Endothelial cell (in vitro differentiated cells): ENCODE measurements around the gene C6orf89. TPM values are rescaled to one million over a fixed set of nuclear protein-coding genes. Genes with fewer than 3 reads are reported as not detected.

Source experiments
- DNase-seq: peaks from one replicate; pipeline ENCODE4 v3.0.0; 2021; ENCODE audit warnings: low spot score
- H3K27ac Mint-ChIP-seq: one replicate; pipeline ENCODE4 v1.8.0; 2021; ENCODE audit warnings: mixed read lengths, inconsistent platforms; ENCODE audit not compliant: unreplicated experiment
- H3K27me3 Mint-ChIP-seq: one replicate; pipeline ENCODE4 v1.8.0; 2021; ENCODE audit warnings: mild to moderate bottlenecking, moderate library complexity, mixed read lengths, inconsistent platforms; ENCODE audit not compliant: unreplicated experiment
- H3K36me3 Mint-ChIP-seq: one replicate; pipeline ENCODE4 v1.8.0; 2021; ENCODE audit warnings: mild to moderate bottlenecking, low read depth, mixed read lengths, inconsistent platforms; ENCODE audit not compliant: unreplicated experiment
- H3K4me1 Mint-ChIP-seq: one replicate; pipeline ENCODE4 v1.8.0; 2021; ENCODE audit warnings: mild to moderate bottlenecking, mixed read lengths, inconsistent platforms; ENCODE audit not compliant: unreplicated experiment
- H3K4me3 Mint-ChIP-seq: one replicate; pipeline ENCODE4 v1.8.0; 2021; ENCODE audit warnings: mild to moderate bottlenecking, mixed read lengths, inconsistent platforms; ENCODE audit not compliant: unreplicated experiment
- H3K9me3 Mint-ChIP-seq: one replicate; pipeline ENCODE4 v1.8.0; 2021; ENCODE audit warnings: mixed read lengths, inconsistent platforms; ENCODE audit not compliant: unreplicated experiment
- total RNA-seq: library from RNA; stranded (reverse); fragmentation: NEBNext Ultra II Directional; extraction: Animal tissue kit (Norgen Biotek cat#: 25700); gene quantifications from one replicate; pipeline ENCODE4 v1.2.1, GENCODE V29; 2021; ENCODE audit not compliant: unreplicated experiment
- TF ChIP-seq, protein P1 (sequence below): fragments of 200-600 bp; sonication (generic); IDR thresholded peaks from one replicate; pipeline ENCODE4 v1.5.0; 2021; ENCODE audit warnings: antibody characterized with exemption; ENCODE audit not compliant: unreplicated experiment

C6orf89 gene
- total RNA-seq, 1 donor from 2014 or later, result 43.2 TPM

GRCh38 chr6:36973647-36974046, 87.9 kb downstream of the C6orf89 start:
- DNase-seq, result no peak
- Mint-ChIP-seq H3K27ac (no peak overlapping the region), H3K4me3 (no peak overlapping the region), H3K27me3 (no peaks in the 10 kb centered on the region), H3K36me3 (peaks cover 65% of the 10 kb centered on the region), H3K9me3 (no peaks in the 10 kb centered on the region), H3K4me1 (no peaks in the 10 kb centered on the region)
- TF ChIP-seq, protein P1, sequence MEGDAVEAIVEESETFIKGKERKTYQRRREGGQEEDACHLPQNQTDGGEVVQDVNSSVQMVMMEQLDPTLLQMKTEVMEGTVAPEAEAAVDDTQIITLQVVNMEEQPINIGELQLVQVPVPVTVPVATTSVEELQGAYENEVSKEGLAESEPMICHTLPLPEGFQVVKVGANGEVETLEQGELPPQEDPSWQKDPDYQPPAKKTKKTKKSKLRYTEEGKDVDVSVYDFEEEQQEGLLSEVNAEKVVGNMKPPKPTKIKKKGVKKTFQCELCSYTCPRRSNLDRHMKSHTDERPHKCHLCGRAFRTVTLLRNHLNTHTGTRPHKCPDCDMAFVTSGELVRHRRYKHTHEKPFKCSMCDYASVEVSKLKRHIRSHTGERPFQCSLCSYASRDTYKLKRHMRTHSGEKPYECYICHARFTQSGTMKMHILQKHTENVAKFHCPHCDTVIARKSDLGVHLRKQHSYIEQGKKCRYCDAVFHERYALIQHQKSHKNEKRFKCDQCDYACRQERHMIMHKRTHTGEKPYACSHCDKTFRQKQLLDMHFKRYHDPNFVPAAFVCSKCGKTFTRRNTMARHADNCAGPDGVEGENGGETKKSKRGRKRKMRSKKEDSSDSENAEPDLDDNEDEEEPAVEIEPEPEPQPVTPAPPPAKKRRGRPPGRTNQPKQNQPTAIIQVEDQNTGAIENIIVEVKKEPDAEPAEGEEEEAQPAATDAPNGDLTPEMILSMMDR, result no peak

GRCh38 chr6:36975231-36976006, 89.7 kb downstream of the C6orf89 start:
- Mint-ChIP-seq H3K4me3 (no peak overlapping the region), H3K36me3 (peaks cover 70% of the 10 kb centered on the region), H3K27me3 (no peaks in the 10 kb centered on the region), H3K9me3 (no peaks in the 10 kb centered on the region), H3K4me1 (peaks cover 2% of the 10 kb centered on the region), H3K27ac (no peak overlapping the region)
- no peak for DNase-seq
- TF ChIP-seq, protein P1, result no peak

DNA sequence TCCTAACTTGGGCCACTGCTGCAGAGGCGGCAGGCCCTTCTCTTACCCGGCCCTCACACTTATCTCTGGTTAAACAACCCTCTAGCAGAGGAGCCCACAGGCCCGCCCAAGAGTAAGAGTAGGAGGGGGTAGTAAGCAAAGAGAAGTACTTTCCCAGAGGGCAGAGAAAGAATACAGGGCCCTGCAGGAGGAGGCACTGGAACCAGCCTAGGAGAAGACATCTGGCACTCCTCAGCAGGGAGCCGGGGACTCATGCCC, 90.2 kb downstream of the C6orf89 start:
- Mint-ChIP-seq H3K36me3 (peaks cover 72% of the 10 kb centered on the region), H3K4me3 (no peak overlapping the region), H3K27ac (no peak overlapping the region), H3K27me3 (no peaks in the 10 kb centered on the region), H3K4me1 (peaks cover 5% of the 10 kb centered on the region), H3K9me3 (no peaks in the 10 kb centered on the region)
- TF ChIP-seq, protein P1, result no peak
- DNase-seq, result no peak

DNA sequence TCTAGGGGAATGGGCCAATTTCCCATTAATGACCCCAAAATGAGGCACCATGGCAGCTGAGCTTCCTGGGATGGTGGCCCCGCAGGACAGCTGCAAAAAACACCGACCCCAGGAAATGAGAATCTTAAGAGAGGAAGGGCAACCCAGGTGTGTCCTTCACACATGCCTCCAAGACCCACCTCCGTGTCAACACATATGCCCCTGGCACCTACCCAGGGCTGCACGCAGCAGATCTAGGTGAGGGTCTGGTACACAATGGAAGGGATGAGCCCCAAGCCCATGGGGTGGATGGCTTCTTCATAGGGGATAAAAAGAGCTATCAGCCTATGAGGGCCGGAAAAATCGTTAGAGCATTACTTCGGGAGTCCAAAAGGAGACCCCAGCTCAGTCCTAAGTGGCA, 90.8 kb downstream of the C6orf89 start:
- TF ChIP-seq, protein P1, result no peak
- no peaks in the 10 kb centered on the region for H3K27me3 Mint-ChIP-seq
- H3K4me1 Mint-ChIP-seq, result peaks cover 8% of the 10 kb centered on the region
- peak overlapping the region; percentile 42 for H3K4me3 Mint-ChIP-seq
- no peaks in the 10 kb centered on the region for H3K9me3 Mint-ChIP-seq
- H3K36me3 Mint-ChIP-seq, result peaks cover 71% of the 10 kb centered on the region
- no peak for DNase-seq
- H3K27ac Mint-ChIP-seq, result no peak overlapping the region

- no peak for DNase-seq
- TF ChIP-seq, protein P1, result no peak
- peaks cover 4% of the 10 kb centered on the region for H3K27me3 Mint-ChIP-seq
- H3K36me3 Mint-ChIP-seq, result peaks cover 71% of the 10 kb centered on the region
- H3K4me1 Mint-ChIP-seq, result peaks cover 12% of the 10 kb centered on the region
- H3K9me3 Mint-ChIP-seq, result no peaks in the 10 kb centered on the region
- no peak overlapping the region for H3K4me3 Mint-ChIP-seq
- peak overlapping the region; percentile 57 for H3K27ac Mint-ChIP-seq
Measured at GRCh38 chr6:36976931-36977330, 91.2 kb downstream of the C6orf89 start.
